ENCODE measurements around the gene LRRC4C.

- TF ChIP-seq EP300 (IDR thresholded peaks at IDR 0.05; ENCODE audit: borderline replicate concordance) (no peak), TCF12 (IDR thresholded peaks at IDR 0.05; ENCODE audit: low read depth) (no peak), MAX (IDR thresholded peaks at IDR 0.05) (no peak), YY1 (IDR thresholded peaks at IDR 0.05; ENCODE audit: low read depth) (no peak), CREB1 (IDR thresholded peaks at IDR 0.05; ENCODE audit: low read depth) (no peak), RAD21 (IDR thresholded peaks at IDR 0.05; ENCODE audit: low read depth) (no peak), TAF1 (IDR thresholded peaks at IDR 0.05; ENCODE audit: low read depth) (no peak), NFIC (IDR thresholded peaks at IDR 0.05) (no peak), CEBPB (IDR thresholded peaks at IDR 0.05) (no peak), TEAD4 (IDR thresholded peaks at IDR 0.05) (no peak), EGR1 (IDR thresholded peaks at IDR 0.05) (no peak), FOXM1 (IDR thresholded peaks at IDR 0.05; ENCODE audit: borderline replicate concordance, low read depth) (no peak)
- TF ChIP-seq, protein P1, sequence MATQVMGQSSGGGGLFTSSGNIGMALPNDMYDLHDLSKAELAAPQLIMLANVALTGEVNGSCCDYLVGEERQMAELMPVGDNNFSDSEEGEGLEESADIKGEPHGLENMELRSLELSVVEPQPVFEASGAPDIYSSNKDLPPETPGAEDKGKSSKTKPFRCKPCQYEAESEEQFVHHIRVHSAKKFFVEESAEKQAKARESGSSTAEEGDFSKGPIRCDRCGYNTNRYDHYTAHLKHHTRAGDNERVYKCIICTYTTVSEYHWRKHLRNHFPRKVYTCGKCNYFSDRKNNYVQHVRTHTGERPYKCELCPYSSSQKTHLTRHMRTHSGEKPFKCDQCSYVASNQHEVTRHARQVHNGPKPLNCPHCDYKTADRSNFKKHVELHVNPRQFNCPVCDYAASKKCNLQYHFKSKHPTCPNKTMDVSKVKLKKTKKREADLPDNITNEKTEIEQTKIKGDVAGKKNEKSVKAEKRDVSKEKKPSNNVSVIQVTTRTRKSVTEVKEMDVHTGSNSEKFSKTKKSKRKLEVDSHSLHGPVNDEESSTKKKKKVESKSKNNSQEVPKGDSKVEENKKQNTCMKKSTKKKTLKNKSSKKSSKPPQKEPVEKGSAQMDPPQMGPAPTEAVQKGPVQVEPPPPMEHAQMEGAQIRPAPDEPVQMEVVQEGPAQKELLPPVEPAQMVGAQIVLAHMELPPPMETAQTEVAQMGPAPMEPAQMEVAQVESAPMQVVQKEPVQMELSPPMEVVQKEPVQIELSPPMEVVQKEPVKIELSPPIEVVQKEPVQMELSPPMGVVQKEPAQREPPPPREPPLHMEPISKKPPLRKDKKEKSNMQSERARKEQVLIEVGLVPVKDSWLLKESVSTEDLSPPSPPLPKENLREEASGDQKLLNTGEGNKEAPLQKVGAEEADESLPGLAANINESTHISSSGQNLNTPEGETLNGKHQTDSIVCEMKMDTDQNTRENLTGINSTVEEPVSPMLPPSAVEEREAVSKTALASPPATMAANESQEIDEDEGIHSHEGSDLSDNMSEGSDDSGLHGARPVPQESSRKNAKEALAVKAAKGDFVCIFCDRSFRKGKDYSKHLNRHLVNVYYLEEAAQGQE (IDR thresholded peaks at IDR 0.05; ENCODE audit: low read depth): no peak
- TF ChIP-seq, protein P2, sequence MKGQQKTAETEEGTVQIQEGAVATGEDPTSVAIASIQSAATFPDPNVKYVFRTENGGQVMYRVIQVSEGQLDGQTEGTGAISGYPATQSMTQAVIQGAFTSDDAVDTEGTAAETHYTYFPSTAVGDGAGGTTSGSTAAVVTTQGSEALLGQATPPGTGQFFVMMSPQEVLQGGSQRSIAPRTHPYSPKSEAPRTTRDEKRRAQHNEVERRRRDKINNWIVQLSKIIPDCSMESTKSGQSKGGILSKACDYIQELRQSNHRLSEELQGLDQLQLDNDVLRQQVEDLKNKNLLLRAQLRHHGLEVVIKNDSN (IDR thresholded peaks at IDR 0.05): no peak
These were observed 618.2 kb downstream of the LRRC4C start for GRCh38 chr11:40841231-40841630.
